Activated CD4-positive, alpha-beta T cell treated with anti-CD3 and anti-CD28 coated beads, Interleukin-2, amount 50 U/mL, for 4 hours (primary cell): ENCODE measurements around the gene BCOR.

Experiments used
- DNase-seq, 2 experiments: peaks; one replicate each; pipeline ENCODE4 v3.0.0-alpha.2; 2020

The BCOR gene

GRCh38 chrX:40097504-40098263 is at the start of gene BCOR:
Gene BCOR (minus strand): TSS chrX:40097958. CDS start chrX:40077929, 20,029 bp downstream.
- DNase-seq, result peak; percentile 69 to 77

GRCh38 chrX:40147126-40147952 is 49.6 kb upstream of the BCOR start:
- no peak for DNase-seq

GRCh38 chrX:40146262-40147125 is 48.7 kb upstream of the BCOR start:
- no peak for DNase-seq

- no peak for DNase-seq
These were observed 48.1 kb upstream of the BCOR start for GRCh38 chrX:40145923-40146261.

GRCh38 chrX:40145001-40145922 is 47.5 kb upstream of the BCOR start:
- no peak for DNase-seq

- no peak for DNase-seq
These were observed 46.8 kb upstream of the BCOR start for GRCh38 chrX:40144576-40144975.

GRCh38 chrX:40143987-40144386 is 46.2 kb upstream of the BCOR start:
- no peak for DNase-seq

GRCh38 chrX:40143001-40143400 is 45.2 kb upstream of the BCOR start:
- DNase-seq, result no peak

GRCh38 chrX:40142417-40142816 is 44.7 kb upstream of the BCOR start:
- no peak for DNase-seq

- DNase-seq, result no peak
These were observed 43.1 kb upstream of the BCOR start for GRCh38 chrX:40140706-40141499.

- DNase-seq, result no peak
These were observed 35.0 kb upstream of the BCOR start for GRCh38 chrX:40132751-40133150.

- no peak for DNase-seq
These were observed 34.0 kb upstream of the BCOR start for GRCh38 chrX:40131654-40132337.

- no peak for DNase-seq
These were observed 32.4 kb upstream of the BCOR start for GRCh38 chrX:40130207-40130606.

- DNase-seq, result no peak
These were observed 29.3 kb upstream of the BCOR start for GRCh38 chrX:40127052-40127451.

GRCh38 chrX:40122487-40122886 is 24.7 kb upstream of the BCOR start:
- no peak for DNase-seq

- no peak for DNase-seq
These were observed 23.9 kb upstream of the BCOR start for GRCh38 chrX:40121618-40122017.

GRCh38 chrX:40120838-40121580 is 23.3 kb upstream of the BCOR start:
- no peak for DNase-seq

GRCh38 chrX:40117715-40118285 is 20.0 kb upstream of the BCOR start:
- no peak for DNase-seq

- DNase-seq, result no peak
These were observed 19.2 kb upstream of the BCOR start for GRCh38 chrX:40116925-40117324.

- DNase-seq, result no peak
These were observed 15.2 kb upstream of the BCOR start for GRCh38 chrX:40112996-40113395.
